Left lobe of liver (tissue), 2 donors: Measurements from ENCODE around the gene COMMD4. TPM values are rescaled to one million over a fixed set of nuclear protein-coding genes. Genes with fewer than 3 reads are reported as not detected.
"Not testable (repeated sequence)": the region's sequence is repeated elsewhere in the genome, so short reads cannot be mapped to it uniquely, and the experiment has no call there.

ENCODE experiments used
- ATAC-seq: fragments of 200-7000 bp; cut with Tn5 transposase; one replicate; pipeline ENCODE4 v1.9.1; 2020; ENCODE audit warnings: mild to moderate bottlenecking, moderate library complexity
- DNase-seq: peaks from one replicate; pipeline ENCODE4 v3.0.0-alpha.2; 2020; ENCODE audit warnings: low spot score
- total RNA-seq: library from RNA; stranded (reverse); gene quantifications from one replicate; pipeline ENCODE4 v1.2.1, GENCODE V29; 2021
- donor health status: DM: no; HTN: no; CAD: no; lungs with moderate emphysema.
- donor health status: DM: no; HTN: yes; CAD: no.

Gene COMMD4
- total RNA-seq, 1 donor from 2014 or later, result 33.6 TPM

- DNase-seq, result no peak
- ATAC-seq, result no peak
Measured at GRCh38 chr15:75329571-75329970, 6.3 kb upstream of the COMMD4 start.

- ATAC-seq, DNase-seq: not testable (repeated sequence)
Measured at GRCh38 chr15:75332093-75332492, 3.8 kb upstream of the COMMD4 start.

- DNase-seq, ATAC-seq: not testable (repeated sequence)
Measured at GRCh38 chr15:75333654-75334419, 2.0 kb upstream of the COMMD4 start.

GRCh38 chr15:75335313-75335704, 554 bp upstream of the COMMD4 start:
- ATAC-seq (no peak), DNase-seq (no peak)

- DNase-seq, result no peak
- ATAC-seq, result no peak
Measured at GRCh38 chr15:75338661-75339240, 2.9 kb downstream of the COMMD4 start.

GRCh38 chr15:75339531-75340240, 3.8 kb downstream of the COMMD4 start:
- ATAC-seq (no peak), DNase-seq (no peak)

- no peak for ATAC-seq
- no peak for DNase-seq
Measured at GRCh38 chr15:75342221-75342620, 6.4 kb downstream of the COMMD4 start.

- not testable (repeated sequence) for ATAC-seq, DNase-seq
Measured at GRCh38 chr15:75343953-75344352, 8.1 kb downstream of the COMMD4 start.

- ATAC-seq, result peak; percentile 34
Measured at GRCh38 chr15:75346796-75347221, 10.9 kb downstream of the COMMD4 start, which contains the start of gene NEIL1. Gene NEIL1 (plus strand): TSS chr15:75347039. CDS start chr15:75348906, 1,867 bp downstream.

GRCh38 chr15:75347222-75348033, 11.6 kb downstream of the COMMD4 start:
- ATAC-seq (peak; percentile 85), DNase-seq (peak; percentile 82)

More at GRCh38 chr15:75346796-75347221, 10.9 kb downstream of the COMMD4 start, which contains the start of gene NEIL1:
- DNase-seq, result no peak

GRCh38 chr15:75348034-75348561, 12.2 kb downstream of the COMMD4 start:
- DNase-seq, result no peak
- ATAC-seq, result peak; percentile 57

GRCh38 chr15:75348562-75349350, 12.9 kb downstream of the COMMD4 start:
- DNase-seq (no peak), ATAC-seq (peak; percentile 27)

GRCh38 chr15:75349351-75349669, 13.4 kb downstream of the COMMD4 start:
- DNase-seq, ATAC-seq: not testable (repeated sequence)

- no peak for DNase-seq
- ATAC-seq, result no peak
Measured at GRCh38 chr15:75349851-75350588, 14.2 kb downstream of the COMMD4 start.

- ATAC-seq, result no peak
Measured at GRCh38 chr15:75350601-75351361, 14.9 kb downstream of the COMMD4 start.

GRCh38 chr15:75352186-75353080, 16.6 kb downstream of the COMMD4 start:
- DNase-seq (no peak), ATAC-seq (no peak)

More at GRCh38 chr15:75350601-75351361, 14.9 kb downstream of the COMMD4 start:
- no peak for DNase-seq

- ATAC-seq, result peak; percentile 84
- peak; percentile 83 for DNase-seq
Measured at GRCh38 chr15:75353604-75354003, 17.7 kb downstream of the COMMD4 start.
